Endothelial cell of umbilical vein (primary cell): ENCODE results near the gene PTCSC3.

Source experiments
- CTCF ChIP-seq, 2 donors: IDR thresholded peaks; 1 replicate in 1 of 2; 2 replicates in 1 of 2; pipeline ENCODE4 v1.5.1; 2011; ENCODE audit warnings: low read length in 2 of 2, mild to moderate bottlenecking in 2 of 2, moderate library complexity in 2 of 2, control low read depth in 1 of 2, inconsistent platforms in 1 of 2, low read depth in 1 of 2; ENCODE audit not compliant: insufficient read depth in 1 of 2; ENCODE audit errors: extremely low read depth in 1 of 2
- EZH2 ChIP-seq: IDR thresholded peaks from 2 replicates; pipeline ENCODE4 v1.6.1; 2012; ENCODE audit warnings: borderline replicate concordance, low read depth, mild to moderate bottlenecking, moderate library complexity, low read length, inconsistent platforms; ENCODE audit not compliant: severe bottlenecking
- GATA2 ChIP-seq: IDR thresholded peaks from 2 replicates; pipeline ENCODE4 v1.7.0; 2011; ENCODE audit warnings: low read depth, mild to moderate bottlenecking, moderate library complexity, mixed read lengths, low read length; ENCODE audit not compliant: insufficient read length, insufficient read depth
- JUN ChIP-seq: IDR thresholded peaks from 2 replicates; pipeline ENCODE4 v1.6.1; 2011; ENCODE audit warnings: borderline replicate concordance, low read depth; ENCODE audit not compliant: insufficient read length, insufficient read depth
- MAX ChIP-seq: IDR thresholded peaks from 2 replicates; pipeline ENCODE4 v1.6.1; 2011; ENCODE audit not compliant: insufficient read depth, insufficient read length
- POLR2A ChIP-seq: IDR thresholded peaks from 2 replicates; pipeline ENCODE4 v1.6.1; 2012; ENCODE audit warnings: low read depth, mild to moderate bottlenecking, control low read depth, low read length
- POLR2AphosphoS5 ChIP-seq: IDR thresholded peaks from 2 replicates; pipeline ENCODE4 v1.6.1; 2012; ENCODE audit warnings: low read depth, mild to moderate bottlenecking, control low read depth, low read length, moderate library complexity; ENCODE audit not compliant: insufficient read depth

DNA sequence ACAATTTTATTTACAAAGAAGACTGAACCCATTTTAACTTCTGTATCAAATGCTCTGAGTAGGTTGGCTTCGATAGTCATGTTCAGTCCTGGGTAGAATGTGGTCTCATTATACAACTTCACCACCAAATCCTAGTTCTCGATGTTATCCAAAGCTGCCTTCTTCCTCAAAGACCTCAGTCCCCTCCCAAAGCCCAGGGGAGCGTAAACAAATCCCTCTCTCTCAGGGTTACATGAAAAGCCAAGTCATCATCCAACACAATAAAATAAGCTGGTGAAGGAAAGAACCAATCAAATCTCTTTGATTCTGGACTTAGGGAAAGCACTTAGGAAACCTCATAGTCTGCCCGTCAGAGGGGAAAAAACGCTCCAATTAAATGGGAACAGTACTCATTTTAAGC, 9.1 kb downstream of the PTCSC3 start:
- TF ChIP-seq POLR2A (no peak), CTCF (IDR thresholded peaks at IDR 0.05; ENCODE audit: extremely low read depth in 1 of 2, insufficient read depth in 1 of 2, low read depth in 1 of 2, low read length in 2 of 2) (no peak), EZH2 (no peak), POLR2AphosphoS5 (no peak), JUN (no peak), GATA2 (no peak), MAX (no peak)
